Astrocyte of the spinal cord (primary cell): Measurements from ENCODE around the gene ARL17A.
"Not testable (repeated sequence)": the region's sequence is repeated elsewhere in the genome, so short reads cannot be mapped to it uniquely, and the experiment has no call there.

Experiments used
- DNase-seq: peaks from one replicate; pipeline ENCODE4 v3.0.0; 2011; ENCODE audit warnings: low read depth, low spot score
- H3K4me3 ChIP-seq: 2 replicates; pipeline ENCODE4 v1.5.1; 2011; ENCODE audit warnings: low read depth, mild to moderate bottlenecking, low read length, moderate library complexity
- in situ Hi-C: cut with HindIII; loops from 2 replicates; pipeline ENCODE4 v1.10.0; 2017; ENCODE audit warnings: low sequenced_read_pairs

ARL17A gene

GRCh38 chr17:46571796-46572195 is 7.7 kb downstream of the ARL17A start:
- H3K4me3 ChIP-seq, DNase-seq, in situ Hi-C loops: not testable (repeated sequence)

- DNase-seq, H3K4me3 ChIP-seq, in situ Hi-C loops: not testable (repeated sequence)
Observed at GRCh38 chr17:46566980-46567379, 12.5 kb downstream of the ARL17A start.

DNA sequence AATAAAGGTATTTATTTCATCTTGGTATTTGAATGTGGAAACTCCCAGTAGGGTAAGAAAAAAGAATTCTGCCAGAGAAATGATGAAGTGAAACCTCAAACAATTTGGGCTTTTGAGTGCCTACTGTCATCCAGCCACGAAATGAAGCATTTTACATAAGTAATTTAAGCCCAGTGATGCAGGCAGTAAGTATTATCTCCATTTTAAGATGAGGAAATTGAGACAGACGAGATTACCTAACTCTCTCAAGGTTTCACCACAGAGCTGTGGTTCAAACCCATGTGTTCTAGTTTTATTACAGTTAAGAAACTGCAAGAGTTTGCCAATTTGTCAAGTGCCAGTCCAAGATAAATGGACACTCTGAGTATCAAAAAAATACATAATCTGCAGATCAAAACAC is 13.2 kb downstream of the ARL17A start:
- DNase-seq, H3K4me3 ChIP-seq, in situ Hi-C loops: not testable (repeated sequence)

DNA sequence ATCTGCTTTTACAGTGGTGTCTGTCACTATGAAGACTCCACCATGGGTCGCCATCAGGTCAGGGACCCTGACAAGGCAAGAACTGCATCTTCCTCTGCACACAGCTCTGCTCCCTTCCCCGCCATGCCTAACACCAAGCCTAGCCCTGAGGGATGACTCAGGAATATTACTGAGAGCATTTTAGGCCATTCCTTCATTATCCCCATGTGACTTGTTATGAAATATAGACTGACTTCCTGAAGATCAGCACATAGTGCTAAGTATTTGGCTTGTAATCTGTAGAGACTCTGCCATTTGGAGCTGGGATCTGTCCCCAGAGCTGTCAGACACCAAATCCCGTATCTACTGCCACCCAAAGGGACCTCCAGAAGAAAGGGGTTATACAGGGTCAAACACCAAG is 19.4 kb downstream of the ARL17A start:
- H3K4me3 ChIP-seq, DNase-seq, in situ Hi-C loops: not testable (repeated sequence)

DNA sequence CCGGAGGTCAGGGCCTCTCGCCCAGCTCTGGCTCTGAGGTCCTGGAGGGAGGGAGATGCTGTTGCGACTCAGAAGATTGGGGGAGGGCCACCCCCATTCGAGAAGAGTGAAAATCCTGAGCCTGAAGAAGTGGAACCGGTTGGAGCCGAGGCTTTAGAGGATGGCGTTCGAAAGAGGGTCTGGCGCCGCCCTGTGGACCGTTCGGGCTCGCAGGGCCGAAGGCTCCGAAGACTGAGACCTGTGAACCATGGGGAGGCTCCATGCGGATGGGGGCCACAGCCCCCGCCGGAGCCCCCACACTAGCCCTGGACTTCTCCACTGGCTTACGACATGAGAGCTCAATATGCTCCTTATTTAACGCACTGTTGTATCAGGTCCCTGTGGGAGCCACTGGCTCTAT is 20.3 kb downstream of the ARL17A start:
- H3K4me3 ChIP-seq, in situ Hi-C loops: not testable (repeated sequence)

GRCh38 chr17:46548607-46549006 is 30.9 kb downstream of the ARL17A start:
- DNase-seq, in situ Hi-C loops, H3K4me3 ChIP-seq: not testable (repeated sequence)

More for the DNA sequence above, 20.3 kb downstream of the ARL17A start:
- DNase-seq, result not testable (repeated sequence)

- DNase-seq, in situ Hi-C loops: not testable (repeated sequence)
Observed at GRCh38 chr17:46534716-46535115, 44.8 kb downstream of the ARL17A start.

DNA sequence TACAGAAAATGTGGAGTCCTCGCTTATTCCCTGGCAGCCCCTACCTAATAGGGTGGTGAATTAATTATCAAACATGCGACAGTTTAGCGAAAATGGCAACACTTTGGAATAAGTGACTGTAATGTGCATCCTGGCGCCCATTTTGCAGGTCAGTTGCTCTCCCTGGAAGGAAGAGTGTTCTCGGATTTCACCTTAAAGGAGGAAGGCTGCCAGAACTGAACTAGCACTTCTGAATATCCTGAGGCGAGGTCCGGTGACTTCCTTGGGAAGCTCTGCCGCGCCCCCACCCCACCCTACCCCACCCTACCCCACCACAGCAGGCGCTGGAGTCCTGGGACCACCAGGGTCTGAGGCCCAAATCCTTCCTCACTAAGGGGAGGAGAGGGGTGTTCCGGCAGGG is 67.3 kb downstream of the ARL17A start, which contains the start of gene LRRC37A2:
LRRC37A2 (plus strand) TSS at position 301 of the 400 bp plus-strand sequence. CDS start 245 bp downstream, outside the sequence.
- H3K4me3 ChIP-seq, in situ Hi-C loops, DNase-seq: not testable (repeated sequence)

More at GRCh38 chr17:46534716-46535115, 44.8 kb downstream of the ARL17A start:
- H3K4me3 ChIP-seq, result not testable (repeated sequence)

DNA sequence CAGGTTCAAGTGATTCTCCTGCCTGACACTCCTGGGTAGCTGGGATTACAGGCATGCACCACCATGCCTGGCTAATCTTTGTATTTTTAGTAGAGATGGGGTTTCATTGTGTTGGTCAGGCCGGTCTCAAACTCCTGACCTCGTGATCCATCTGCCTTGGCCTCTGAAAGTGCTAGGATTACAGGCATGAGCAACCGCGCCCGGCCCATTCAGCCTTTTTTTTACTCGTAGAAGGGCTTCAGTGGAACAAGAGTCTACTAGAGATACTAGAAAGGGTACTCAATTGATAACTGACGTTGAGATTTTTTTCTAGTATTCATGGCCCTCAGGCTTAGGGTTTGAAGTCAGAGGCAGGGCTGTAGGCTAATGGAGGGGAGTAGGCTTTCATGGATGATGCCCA is 73.6 kb downstream of the ARL17A start:
- in situ Hi-C loops, DNase-seq, H3K4me3 ChIP-seq: not testable (repeated sequence)

GRCh38 chr17:46499437-46500139 is 79.9 kb downstream of the ARL17A start:
- H3K4me3 ChIP-seq, DNase-seq, in situ Hi-C loops: not testable (repeated sequence)

GRCh38 chr17:46492021-46492420 is 87.5 kb downstream of the ARL17A start:
- in situ Hi-C loops, H3K4me3 ChIP-seq, DNase-seq: not testable (repeated sequence)

DNA sequence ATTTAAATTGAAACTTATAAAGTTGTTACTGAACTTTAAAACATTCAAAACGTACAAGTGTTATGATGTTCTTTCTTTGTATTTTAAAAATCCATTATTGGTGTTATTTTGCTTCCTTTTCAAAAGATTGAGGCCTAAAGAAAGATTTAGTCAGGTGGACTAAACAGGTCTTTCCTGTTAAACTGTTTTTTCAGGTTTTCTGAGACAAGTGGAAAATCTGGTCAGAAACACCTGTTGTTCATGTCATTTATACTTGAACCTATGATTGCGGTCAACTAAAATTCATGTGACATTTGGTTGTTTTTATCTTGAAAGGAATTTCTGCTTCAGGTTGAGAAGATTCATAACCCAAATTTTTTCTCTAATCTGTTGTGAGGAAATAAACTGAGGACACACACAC is 98.2 kb downstream of the ARL17A start:
- H3K4me3 ChIP-seq, in situ Hi-C loops, DNase-seq: not testable (repeated sequence)

DNA sequence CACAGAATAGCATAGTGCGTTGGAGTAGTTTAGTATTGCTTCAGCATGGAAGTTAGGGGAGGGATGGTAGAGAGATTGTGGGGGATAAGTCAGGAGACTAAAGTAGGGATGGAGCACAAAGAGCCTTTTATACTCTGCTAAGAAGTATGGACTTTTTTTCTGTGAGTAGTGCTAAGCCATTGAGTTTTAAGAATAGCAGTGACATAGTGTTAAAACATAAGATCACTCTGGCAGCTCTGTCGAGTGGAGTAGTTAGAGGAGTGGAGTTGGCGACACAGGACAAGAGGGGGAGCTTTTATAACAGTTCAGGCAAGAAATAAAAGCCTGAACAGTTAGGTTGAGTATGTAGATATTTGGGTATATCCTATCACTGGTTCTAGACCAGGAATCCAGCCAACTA is 100.7 kb downstream of the ARL17A start:
- H3K4me3 ChIP-seq, in situ Hi-C loops, DNase-seq: not testable (repeated sequence)

DNA sequence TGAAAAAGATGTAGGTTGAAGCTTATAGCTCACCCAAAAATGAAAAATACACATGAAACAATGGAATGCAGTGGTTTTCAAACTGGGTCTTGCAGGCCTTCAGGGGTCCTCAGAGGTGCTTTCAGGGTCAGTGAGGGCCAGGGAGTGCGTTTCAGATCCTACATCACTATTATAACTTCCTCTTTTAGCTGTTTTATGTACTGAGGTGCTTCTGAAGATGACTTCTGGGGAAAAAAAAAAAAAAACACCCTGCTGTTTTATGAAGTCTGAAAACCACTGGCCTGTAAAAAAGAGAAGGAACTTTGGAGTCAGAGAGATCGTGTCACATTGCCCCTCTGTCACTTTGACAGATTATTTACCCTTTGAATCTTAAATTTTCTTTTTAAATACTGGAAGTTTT is 103.9 kb downstream of the ARL17A start:
- in situ Hi-C loops, DNase-seq, H3K4me3 ChIP-seq: not testable (repeated sequence)

DNA sequence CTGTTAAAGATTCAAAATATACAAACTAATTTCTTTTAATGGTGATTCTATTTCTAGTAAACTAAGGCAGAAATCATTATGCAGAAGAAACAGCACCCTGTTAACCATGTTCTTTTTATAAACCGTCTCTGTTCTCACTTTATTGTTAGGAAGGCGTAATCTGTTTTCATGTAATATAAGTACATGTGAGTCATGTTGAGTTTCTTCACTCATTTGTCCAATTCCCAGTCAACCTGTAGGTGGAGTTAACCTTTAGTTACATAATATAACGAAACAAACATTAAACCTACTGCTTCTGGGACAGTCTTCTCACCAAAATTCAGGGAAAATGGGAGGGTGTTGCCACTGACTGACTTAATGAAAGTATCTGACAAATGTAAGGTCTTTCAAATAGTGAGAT is 105.0 kb downstream of the ARL17A start:
- H3K4me3 ChIP-seq, in situ Hi-C loops, DNase-seq: not testable (repeated sequence)

- in situ Hi-C loops, DNase-seq, H3K4me3 ChIP-seq: not testable (repeated sequence)
Observed at GRCh38 chr17:46467618-46468017, 111.9 kb downstream of the ARL17A start.
